ENCODE measurements around the gene POLE2. TPM values are rescaled to one million over a fixed set of nuclear protein-coding genes. Genes with fewer than 3 reads are reported as not detected.

The POLE2 gene
- total and polyA plus RNA-seq, 2 of the 13 experiments (the other 11 are each of a cell fraction or from before 2014, with no cell fraction given): 16.6 to 37.0 TPM

- TF ChIP-seq ZNF614 (CRISPR knock-in tag; IDR thresholded peaks at IDR 0.05; ENCODE audit: borderline replicate concordance) (peak; percentile 63; the same call in 1 of the 2 replicates), NFYC (CRISPR knock-in tag; IDR thresholded peaks at IDR 0.05) (peak; percentile 37; the same call in 1 of the 2 replicates), RAD51 (IDR thresholded peaks at IDR 0.05; ENCODE audit: borderline replicate concordance) (no peak), TFAP4 (IDR thresholded peaks at IDR 0.05; ENCODE audit: borderline replicate concordance, low read depth) (peak; percentile 90), NAIF1 (CRISPR knock-in tag; IDR thresholded peaks at IDR 0.05; ENCODE audit: borderline replicate concordance) (peak; percentile 87; the same call in 1 of the 2 replicates), ZBTB43 (CRISPR knock-in tag; conservative IDR thresholded peaks at IDR 0.05) (0 out of 2 replicates have a peak, but pooled peaks have one; percentile 25), ZNF605 (CRISPR knock-in tag; IDR thresholded peaks at IDR 0.05) (peak; percentile 98), ZNF205 (CRISPR knock-in tag; IDR thresholded peaks at IDR 0.05) (peak; percentile 41; the same call in 1 of the 2 replicates), THAP7 (CRISPR knock-in tag; IDR thresholded peaks at IDR 0.05) (peak; percentile 90; the same call in 1 of the 2 replicates), ZNF550 (CRISPR knock-in tag; IDR thresholded peaks at IDR 0.05; ENCODE audit: borderline replicate concordance) (no peak), NFYB (CRISPR knock-in tag; IDR thresholded peaks at IDR 0.05) (peak; percentile 21; the same call in 1 of the 2 replicates), SNAI1 (CRISPR knock-in tag; IDR thresholded peaks at IDR 0.05; ENCODE audit: borderline replicate concordance) (no peak; the same call in 1 of the 2 replicates), ZMYM3 (CRISPR knock-in tag; IDR thresholded peaks at IDR 0.05) (peak; percentile 73), ZNF33A (CRISPR knock-in tag; IDR thresholded peaks at IDR 0.05; ENCODE audit: borderline replicate concordance) (peak; percentile 79; the same call in 1 of the 2 replicates), ZNF230 (CRISPR knock-in tag; IDR thresholded peaks at IDR 0.05) (no peak; the same call in 1 of the 2 replicates), ZNF160 (CRISPR knock-in tag; IDR thresholded peaks at IDR 0.05) (peak; percentile 67), NR2F6 (IDR thresholded peaks at IDR 0.05) (no peak), NR2F6 (CRISPR knock-in tag; IDR thresholded peaks at IDR 0.05) (peak; percentile 14; the same call in 1 of the 2 replicates), KDM5A (IDR thresholded peaks at IDR 0.05; ENCODE audit: borderline replicate concordance, low read length) (peak; percentile 77; the same call in 1 of the 2 replicates), KLF13 (CRISPR knock-in tag; IDR thresholded peaks at IDR 0.05) (no peak), MXD1 (CRISPR knock-in tag; IDR thresholded peaks at IDR 0.05) (peak; percentile 85; the same call in 1 of the 2 replicates), HMG20A (CRISPR knock-in tag; IDR thresholded peaks at IDR 0.05; ENCODE audit: borderline replicate concordance) (no peak), ZNF660 (CRISPR knock-in tag; IDR thresholded peaks at IDR 0.05; ENCODE audit: borderline replicate concordance, low read depth) (no peak), RXRB (CRISPR knock-in tag; IDR thresholded peaks at IDR 0.05; ENCODE audit: borderline replicate concordance) (0 out of 2 replicates have a peak, but pooled peaks have one; percentile 38)
Measured at GRCh38 chr14:49598485-49599300, 89.3 kb downstream of the POLE2 start, which contains the start of gene LRR1 (continued).
